ENCODE results near the gene SLC2A9.

SLC2A9 gene

DNA sequence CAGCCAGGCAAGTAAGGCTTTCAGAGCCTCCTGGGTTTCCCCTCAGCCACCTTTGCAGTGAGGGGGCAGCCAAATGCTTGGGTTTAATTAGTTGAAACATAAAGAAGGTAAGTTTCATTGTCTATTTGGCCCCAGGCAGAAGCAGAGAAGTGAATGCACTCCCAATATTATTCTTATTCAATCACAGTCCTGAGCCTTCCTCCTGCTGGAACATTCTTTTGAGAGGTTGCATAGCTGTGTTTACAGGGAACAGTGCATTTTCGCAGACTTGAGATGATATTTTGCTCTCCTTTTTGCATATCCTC is 13.9 kb downstream of the SLC2A9 start:
- no peak for TF ChIP-seq FOXM1 (IDR thresholded peaks at IDR 0.05; ENCODE audit: borderline replicate concordance)
- no peak for DNase-seq (ENCODE audit: extremely low spot score)
- ChIA-PET POLR2A (no interaction called here), CTCF (no interaction called here)

DNA sequence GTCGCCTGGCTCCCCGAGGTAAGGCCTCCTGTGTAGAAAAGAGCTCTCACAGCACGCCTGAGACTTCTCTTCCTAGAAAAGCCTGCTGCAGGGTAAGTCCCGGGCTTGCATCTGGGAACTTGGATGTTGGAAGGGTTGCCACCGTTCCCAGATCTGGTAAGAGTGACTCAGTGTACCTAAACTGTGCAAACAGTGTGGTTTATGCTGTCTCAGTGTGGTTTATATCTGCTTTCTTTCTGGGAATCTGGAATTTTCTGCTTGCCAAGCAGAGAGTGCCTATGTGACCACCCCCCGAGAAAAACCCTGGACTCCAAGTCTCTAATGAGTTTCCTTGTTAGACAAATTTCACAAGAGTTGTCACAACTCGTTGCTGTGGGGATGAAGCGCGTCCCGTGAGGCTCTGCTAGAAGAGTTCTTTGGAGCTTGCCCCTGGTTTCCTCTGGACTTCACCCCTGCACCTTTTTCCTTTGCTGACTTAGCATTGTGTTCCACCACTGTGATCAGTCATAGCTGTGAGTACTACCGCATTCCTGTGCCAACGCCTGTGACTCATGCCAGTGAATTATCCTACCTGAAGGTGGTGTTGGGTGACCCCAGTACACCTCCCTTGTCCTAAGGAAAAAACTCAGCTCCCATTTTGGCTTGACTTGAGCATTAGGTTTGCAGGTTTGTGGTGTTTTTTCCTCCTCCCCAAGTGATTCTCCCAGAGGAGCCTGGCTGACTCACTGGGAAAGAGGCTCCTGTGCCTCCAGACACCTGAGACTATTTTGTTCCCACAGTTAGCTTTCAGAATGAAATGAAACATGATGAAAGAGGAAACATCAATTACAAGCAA is 14.5 kb downstream of the SLC2A9 start:
- ChIA-PET POLR2A (no interaction called here), CTCF (no interaction called here)
- no peak for DNase-seq (ENCODE audit: extremely low spot score)
- TF ChIP-seq L3MBTL2 (conservative IDR thresholded peaks at IDR 0.05) = no peak
- no peak for TF ChIP-seq ELF4 (IDR thresholded peaks at IDR 0.05)
- TF ChIP-seq FOXK2 (IDR thresholded peaks at IDR 0.05) = no peak
- TF ChIP-seq ZNF384 (IDR thresholded peaks at IDR 0.05) = no peak
- no peak for TF ChIP-seq TARDBP (IDR thresholded peaks at IDR 0.05)

DNA sequence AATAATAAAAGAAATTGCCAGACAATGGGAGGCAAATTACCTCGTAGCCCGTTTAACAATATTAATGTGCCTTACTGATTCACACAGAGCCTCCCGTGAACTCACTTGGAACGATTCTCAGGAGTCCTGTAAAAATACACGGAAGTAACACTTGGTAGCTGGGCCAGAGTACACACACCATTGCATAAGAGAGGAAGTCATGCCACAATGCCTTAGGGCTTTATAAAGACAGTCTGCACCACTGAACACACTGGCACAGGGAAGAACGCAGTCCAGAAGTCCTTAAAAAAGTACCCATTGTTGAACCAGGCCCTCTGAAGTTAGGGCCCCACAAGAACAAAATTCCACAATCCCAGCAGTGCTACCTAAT is 15.1 kb downstream of the SLC2A9 start:
- no peak for TF ChIP-seq ZNF384 (IDR thresholded peaks at IDR 0.05)
- no peak for TF ChIP-seq TARDBP (IDR thresholded peaks at IDR 0.05)
- TF ChIP-seq CTBP1 (IDR thresholded peaks at IDR 0.05; ENCODE audit: borderline replicate concordance) = no peak
- TF ChIP-seq SUZ12 (IDR thresholded peaks at IDR 0.05) = no peak
- no peak for TF ChIP-seq SP1 (IDR thresholded peaks at IDR 0.05)
- TF ChIP-seq, protein P1, sequence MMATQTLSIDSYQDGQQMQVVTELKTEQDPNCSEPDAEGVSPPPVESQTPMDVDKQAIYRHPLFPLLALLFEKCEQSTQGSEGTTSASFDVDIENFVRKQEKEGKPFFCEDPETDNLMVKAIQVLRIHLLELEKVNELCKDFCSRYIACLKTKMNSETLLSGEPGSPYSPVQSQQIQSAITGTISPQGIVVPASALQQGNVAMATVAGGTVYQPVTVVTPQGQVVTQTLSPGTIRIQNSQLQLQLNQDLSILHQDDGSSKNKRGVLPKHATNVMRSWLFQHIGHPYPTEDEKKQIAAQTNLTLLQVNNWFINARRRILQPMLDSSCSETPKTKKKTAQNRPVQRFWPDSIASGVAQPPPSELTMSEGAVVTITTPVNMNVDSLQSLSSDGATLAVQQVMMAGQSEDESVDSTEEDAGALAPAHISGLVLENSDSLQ (IDR thresholded peaks at IDR 0.05) = no peak
- no peak for TF ChIP-seq FOXA1 (IDR thresholded peaks at IDR 0.05)
- TF ChIP-seq LEF1 (IDR thresholded peaks at IDR 0.05; ENCODE audit: borderline replicate concordance) = no peak
- TF ChIP-seq L3MBTL2 (conservative IDR thresholded peaks at IDR 0.05) = no peak
- no peak for TF ChIP-seq HDGF (IDR thresholded peaks at IDR 0.05; ENCODE audit: borderline replicate concordance)
- no peak for TF ChIP-seq NFRKB (IDR thresholded peaks at IDR 0.05)
- no peak for TF ChIP-seq ELF4 (IDR thresholded peaks at IDR 0.05)
- no peak for TF ChIP-seq BHLHE40 (IDR thresholded peaks at IDR 0.05; ENCODE audit: borderline replicate concordance)
- no peak for TF ChIP-seq ARNT (IDR thresholded peaks at IDR 0.05)
- TF ChIP-seq FOXM1 (IDR thresholded peaks at IDR 0.05; ENCODE audit: borderline replicate concordance) = no peak
- no peak for TF ChIP-seq FOXK2 (IDR thresholded peaks at IDR 0.05)
- CTCF ChIA-PET = no interaction called here
- no peak for DNase-seq (ENCODE audit: extremely low spot score)
- POLR2A ChIA-PET = no interaction called here

DNA sequence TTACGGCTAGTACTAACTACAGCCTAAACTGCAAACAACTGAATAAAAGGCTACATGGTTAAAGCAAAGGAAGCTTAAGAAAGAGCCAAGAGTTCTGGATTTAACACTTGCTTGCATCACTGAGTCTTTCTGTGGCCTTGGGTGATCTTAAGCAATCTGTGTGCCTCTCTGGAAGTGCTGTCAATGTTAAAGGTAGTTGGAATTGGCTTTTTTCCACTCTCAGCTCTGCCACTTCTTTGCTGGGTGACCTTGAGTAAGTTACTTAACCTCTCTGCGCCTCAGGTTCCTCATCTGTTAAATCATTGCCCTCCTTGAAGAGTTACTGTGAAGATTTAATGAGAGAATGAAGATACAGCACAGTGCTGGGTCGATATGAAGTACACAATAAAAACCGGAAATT is 15.7 kb downstream of the SLC2A9 start:
- ChIA-PET CTCF (no interaction called here), POLR2A (no interaction called here)
- TF ChIP-seq L3MBTL2 (conservative IDR thresholded peaks at IDR 0.05) (no peak), LEF1 (IDR thresholded peaks at IDR 0.05; ENCODE audit: borderline replicate concordance) (no peak), HDGF (IDR thresholded peaks at IDR 0.05; ENCODE audit: borderline replicate concordance) (no peak), ZNF384 (IDR thresholded peaks at IDR 0.05) (no peak), TARDBP (IDR thresholded peaks at IDR 0.05) (no peak), NFRKB (IDR thresholded peaks at IDR 0.05) (no peak), SP1 (IDR thresholded peaks at IDR 0.05) (no peak), FOXK2 (IDR thresholded peaks at IDR 0.05) (no peak), FOXA1 (IDR thresholded peaks at IDR 0.05) (no peak)
- TF ChIP-seq, protein P1 (IDR thresholded peaks at IDR 0.05) = no peak
- DNase-seq (ENCODE audit: extremely low spot score) = no peak

DNA sequence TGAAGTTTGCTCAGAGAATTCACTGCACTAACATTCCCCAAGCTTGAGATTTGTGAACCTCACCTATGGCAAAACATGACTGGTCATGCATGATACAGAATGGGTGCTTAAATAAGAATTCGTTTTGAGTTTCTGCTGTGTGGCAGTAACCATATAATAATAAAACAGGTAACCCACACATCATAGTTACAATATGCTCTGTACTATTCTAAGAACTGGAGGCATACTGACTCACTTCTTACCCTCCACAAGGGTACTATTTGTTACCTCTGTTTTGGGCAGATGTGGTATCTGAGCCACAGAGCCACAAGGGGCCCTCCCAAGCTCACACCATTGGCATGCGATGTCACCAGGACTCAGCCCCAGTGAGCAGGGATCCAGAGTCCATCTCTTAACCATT is 17.6 kb downstream of the SLC2A9 start:
- DNase-seq (ENCODE audit: extremely low spot score) = no peak
- TF ChIP-seq ELF4 (IDR thresholded peaks at IDR 0.05) (no peak), L3MBTL2 (conservative IDR thresholded peaks at IDR 0.05) (no peak), TARDBP (IDR thresholded peaks at IDR 0.05) (no peak), BHLHE40 (IDR thresholded peaks at IDR 0.05; ENCODE audit: borderline replicate concordance) (no peak), FOXK2 (IDR thresholded peaks at IDR 0.05) (no peak)
- TF ChIP-seq, protein P1 (IDR thresholded peaks at IDR 0.05) = no peak
- POLR2A ChIA-PET = no interaction called here
- CTCF ChIA-PET = no interaction called here

DNA sequence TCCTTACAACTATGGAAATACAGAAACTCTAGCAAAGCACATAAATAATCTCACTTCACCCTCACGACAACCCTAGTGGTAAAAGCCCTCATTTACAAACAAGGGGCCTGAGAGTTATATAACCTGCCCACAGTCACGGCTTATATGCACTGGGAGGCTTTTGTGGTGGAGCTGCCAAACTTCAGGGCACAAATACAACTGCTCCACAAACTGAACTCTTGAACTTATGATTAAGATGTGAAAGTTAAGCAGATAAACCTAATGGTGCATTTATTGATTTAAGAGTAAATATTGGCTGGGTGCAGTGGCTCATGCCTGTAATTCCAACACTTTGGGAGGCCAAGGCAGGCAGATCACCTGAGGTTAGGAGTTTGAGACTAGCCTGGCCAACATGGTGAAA is 19.0 kb downstream of the SLC2A9 start:
- POLR2A ChIA-PET = no interaction called here
- TF ChIP-seq BHLHE40 (IDR thresholded peaks at IDR 0.05; ENCODE audit: borderline replicate concordance) = no peak
- no peak for TF ChIP-seq HDGF (IDR thresholded peaks at IDR 0.05; ENCODE audit: borderline replicate concordance)
- TF ChIP-seq ARNT (IDR thresholded peaks at IDR 0.05) = no peak
- no peak for TF ChIP-seq SP1 (IDR thresholded peaks at IDR 0.05)
- DNase-seq (ENCODE audit: extremely low spot score) = no peak
- CTCF ChIA-PET = no interaction called here

DNA sequence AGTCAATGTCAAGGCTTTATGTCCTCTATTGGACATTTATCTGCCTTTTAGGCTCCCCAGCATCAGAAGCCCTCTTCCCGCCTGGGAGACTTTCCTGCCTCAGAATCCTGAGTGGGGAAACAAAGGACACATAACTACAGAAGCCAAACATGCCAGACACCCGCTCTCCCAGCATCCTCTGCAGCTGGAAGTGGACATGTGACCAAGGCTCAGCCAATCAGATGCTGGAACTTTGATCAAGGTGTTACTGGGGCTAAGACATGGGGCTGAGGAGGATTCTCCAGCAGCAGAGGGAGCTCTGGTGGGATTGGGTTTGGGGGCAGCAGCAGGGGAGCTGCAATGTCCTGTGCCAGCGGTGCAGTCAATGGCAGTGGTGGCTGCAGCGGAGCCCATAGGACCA is 19.5 kb downstream of the SLC2A9 start:
- POLR2A ChIA-PET = no interaction called here
- CTCF ChIA-PET = no interaction called here
- DNase-seq (ENCODE audit: extremely low spot score) = no peak
- no peak for TF ChIP-seq ARNT (IDR thresholded peaks at IDR 0.05)
- no peak for TF ChIP-seq SP1 (IDR thresholded peaks at IDR 0.05)
- no peak for TF ChIP-seq HDGF (IDR thresholded peaks at IDR 0.05; ENCODE audit: borderline replicate concordance)
- no peak for TF ChIP-seq CTBP1 (IDR thresholded peaks at IDR 0.05; ENCODE audit: borderline replicate concordance)
- no peak for TF ChIP-seq ZNF384 (IDR thresholded peaks at IDR 0.05)
- TF ChIP-seq FOXM1 (IDR thresholded peaks at IDR 0.05; ENCODE audit: borderline replicate concordance) = no peak
- TF ChIP-seq, protein P1 (IDR thresholded peaks at IDR 0.05) = no peak
- TF ChIP-seq FOXK2 (IDR thresholded peaks at IDR 0.05) = no peak
- no peak for TF ChIP-seq TARDBP (IDR thresholded peaks at IDR 0.05)
- TF ChIP-seq SUZ12 (IDR thresholded peaks at IDR 0.05) = no peak
- no peak for TF ChIP-seq LEF1 (IDR thresholded peaks at IDR 0.05; ENCODE audit: borderline replicate concordance)
- no peak for TF ChIP-seq L3MBTL2 (conservative IDR thresholded peaks at IDR 0.05)
- TF ChIP-seq BHLHE40 (IDR thresholded peaks at IDR 0.05; ENCODE audit: borderline replicate concordance) = no peak
- no peak for TF ChIP-seq ELF4 (IDR thresholded peaks at IDR 0.05)
- no peak for TF ChIP-seq FOXA1 (IDR thresholded peaks at IDR 0.05)
